GM12878 (cell line): ENCODE results near the gene TMEM120B. TPM values are rescaled to one million over a fixed set of nuclear protein-coding genes. Genes with fewer than 3 reads are reported as not detected.

Source experiments
- CBFB ChIP-seq: IDR thresholded peaks from 2 replicates; pipeline ENCODE4 v1.6.1; 2016; ENCODE audit warnings: antibody characterized with exemption, low read depth
- E2F4 ChIP-seq: IDR thresholded peaks from 2 replicates; pipeline ENCODE4 v1.6.1; 2012; ENCODE audit warnings: low read depth, low read length, improper control_type of control experiment
- GATAD2B ChIP-seq: fragments of 450-650 bp; conservative IDR thresholded peaks from 2 replicates; pipeline ENCODE4 v1.6.1; 2017; ENCODE audit warnings: low read depth, mild to moderate bottlenecking, moderate library complexity
- IRF3 ChIP-seq: fragments of 450-650 bp; IDR thresholded peaks from 2 replicates; pipeline ENCODE4 v1.6.1; 2014; ENCODE audit warnings: mild to moderate bottlenecking
- MLLT1 ChIP-seq: fragments of 450-650 bp; IDR thresholded peaks from 2 replicates; pipeline ENCODE4 v1.6.1; 2016; ENCODE audit warnings: mild to moderate bottlenecking
- MYB ChIP-seq: fragments of 150-350 bp; IDR thresholded peaks from 2 replicates; pipeline ENCODE4 v1.6.1; 2014; ENCODE audit warnings: mild to moderate bottlenecking, low read depth, low read length, borderline replicate concordance
- NR2F1 ChIP-seq: fragments of 450-650 bp; conservative IDR thresholded peaks from 2 replicates; pipeline ENCODE4 v1.6.1; 2017; ENCODE audit warnings: mild to moderate bottlenecking
- REST ChIP-seq: IDR thresholded peaks from 2 replicates; pipeline ENCODE4 v1.6.1; 2012; ENCODE audit warnings: mild to moderate bottlenecking, low read depth, low read length
- SRF ChIP-seq, 2 experiments: IDR thresholded peaks; 2 replicates each; pipeline ENCODE4 v1.6.1; 2011; ENCODE audit warnings: low read depth in 2 of 2, low read length in 2 of 2, mild to moderate bottlenecking in 1 of 2, moderate library complexity in 1 of 2
- SUZ12 ChIP-seq: fragments of 200-600 bp; sonication (generic); IDR thresholded peaks from one replicate; pipeline ENCODE4 v1.6.1; 2018; ENCODE audit warnings: antibody characterized with exemption, mild to moderate bottlenecking; ENCODE audit not compliant: unreplicated experiment
- USF2 ChIP-seq: IDR thresholded peaks from 2 replicates; pipeline ENCODE4 v1.6.1; 2011; ENCODE audit warnings: low read depth, low read length, improper control_type of control experiment, borderline replicate concordance
- ZNF274 ChIP-seq: IDR thresholded peaks from one replicate; pipeline ENCODE4 v1.8.0; 2011; ENCODE audit not compliant: insufficient read length, insufficient read depth
- polyA plus RNA-seq, 11 experiments: library from polyadenylated mRNA; depleted of rRNA in 4 of 11; unstranded in 6 of 11; stranded (reverse) in 5 of 11; fragments of >200 nt; fragmentation: Nextera tagmentation in 4 of 11; fragmentation: Illumina TruSeq in 1 of 11; extraction: Ambion mirVana in 4 of 11; extraction: Trizol in 1 of 11; gene quantifications; 1 replicate in 1 of 11; 2 replicates in 10 of 11; pipeline versions ENCODE4 v1.2.1 to v1.2.3, GENCODE V29; 2011 to 2016; ENCODE audit warnings: inconsistent platforms in 2 of 11, missing spikeins in 2 of 11, low read depth in 1 of 11
- total RNA-seq, 4 experiments: library from RNA; depleted of rRNA in 3 of 4; stranded (reverse); fragments of >200 nt in 3 of 4; fragmentation: Illumina TruSeq in 1 of 4; extraction: Trizol in 1 of 4; gene quantifications; 2 replicates each; pipeline versions ENCODE4 v1.2.1 to v1.2.3, GENCODE V29; 2013 to 2021
- TF ChIP-seq, protein P1 (sequence below): fragments of 450-650 bp; IDR thresholded peaks from 2 replicates; pipeline ENCODE4 v1.6.1; 2016; ENCODE audit warnings: mild to moderate bottlenecking
- TF ChIP-seq, protein P2 (sequence below): fragments of 450-650 bp; IDR thresholded peaks from 2 replicates; pipeline ENCODE4 v1.6.1; 2017; ENCODE audit warnings: mild to moderate bottlenecking, moderate library complexity

TMEM120B gene
- total and polyA plus RNA-seq, 10 of the 15 experiments (the other 5 are each of a cell fraction or from before 2014, with no cell fraction given) = 4.0 to 26.2 (median 9.2) TPM

- TF ChIP-seq REST = no peak
- TF ChIP-seq CBFB = peak; percentile 89
- TF ChIP-seq GATAD2B = no peak
- TF ChIP-seq SRF (IDR thresholded peaks at IDR 0.05; ENCODE audit: low read depth in 2 of 2, low read length in 2 of 2) = peak in 1 of 2 experiments; percentile 39; a peak in 1 of 4 replicates
- TF ChIP-seq, protein P1, sequence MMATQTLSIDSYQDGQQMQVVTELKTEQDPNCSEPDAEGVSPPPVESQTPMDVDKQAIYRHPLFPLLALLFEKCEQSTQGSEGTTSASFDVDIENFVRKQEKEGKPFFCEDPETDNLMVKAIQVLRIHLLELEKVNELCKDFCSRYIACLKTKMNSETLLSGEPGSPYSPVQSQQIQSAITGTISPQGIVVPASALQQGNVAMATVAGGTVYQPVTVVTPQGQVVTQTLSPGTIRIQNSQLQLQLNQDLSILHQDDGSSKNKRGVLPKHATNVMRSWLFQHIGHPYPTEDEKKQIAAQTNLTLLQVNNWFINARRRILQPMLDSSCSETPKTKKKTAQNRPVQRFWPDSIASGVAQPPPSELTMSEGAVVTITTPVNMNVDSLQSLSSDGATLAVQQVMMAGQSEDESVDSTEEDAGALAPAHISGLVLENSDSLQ = peak; percentile 63; the same call in 1 of the 2 replicates
- TF ChIP-seq NR2F1 = no peak
- no peak for TF ChIP-seq IRF3
- TF ChIP-seq USF2 = no peak
- TF ChIP-seq SUZ12 = no peak
- TF ChIP-seq, protein P2, sequence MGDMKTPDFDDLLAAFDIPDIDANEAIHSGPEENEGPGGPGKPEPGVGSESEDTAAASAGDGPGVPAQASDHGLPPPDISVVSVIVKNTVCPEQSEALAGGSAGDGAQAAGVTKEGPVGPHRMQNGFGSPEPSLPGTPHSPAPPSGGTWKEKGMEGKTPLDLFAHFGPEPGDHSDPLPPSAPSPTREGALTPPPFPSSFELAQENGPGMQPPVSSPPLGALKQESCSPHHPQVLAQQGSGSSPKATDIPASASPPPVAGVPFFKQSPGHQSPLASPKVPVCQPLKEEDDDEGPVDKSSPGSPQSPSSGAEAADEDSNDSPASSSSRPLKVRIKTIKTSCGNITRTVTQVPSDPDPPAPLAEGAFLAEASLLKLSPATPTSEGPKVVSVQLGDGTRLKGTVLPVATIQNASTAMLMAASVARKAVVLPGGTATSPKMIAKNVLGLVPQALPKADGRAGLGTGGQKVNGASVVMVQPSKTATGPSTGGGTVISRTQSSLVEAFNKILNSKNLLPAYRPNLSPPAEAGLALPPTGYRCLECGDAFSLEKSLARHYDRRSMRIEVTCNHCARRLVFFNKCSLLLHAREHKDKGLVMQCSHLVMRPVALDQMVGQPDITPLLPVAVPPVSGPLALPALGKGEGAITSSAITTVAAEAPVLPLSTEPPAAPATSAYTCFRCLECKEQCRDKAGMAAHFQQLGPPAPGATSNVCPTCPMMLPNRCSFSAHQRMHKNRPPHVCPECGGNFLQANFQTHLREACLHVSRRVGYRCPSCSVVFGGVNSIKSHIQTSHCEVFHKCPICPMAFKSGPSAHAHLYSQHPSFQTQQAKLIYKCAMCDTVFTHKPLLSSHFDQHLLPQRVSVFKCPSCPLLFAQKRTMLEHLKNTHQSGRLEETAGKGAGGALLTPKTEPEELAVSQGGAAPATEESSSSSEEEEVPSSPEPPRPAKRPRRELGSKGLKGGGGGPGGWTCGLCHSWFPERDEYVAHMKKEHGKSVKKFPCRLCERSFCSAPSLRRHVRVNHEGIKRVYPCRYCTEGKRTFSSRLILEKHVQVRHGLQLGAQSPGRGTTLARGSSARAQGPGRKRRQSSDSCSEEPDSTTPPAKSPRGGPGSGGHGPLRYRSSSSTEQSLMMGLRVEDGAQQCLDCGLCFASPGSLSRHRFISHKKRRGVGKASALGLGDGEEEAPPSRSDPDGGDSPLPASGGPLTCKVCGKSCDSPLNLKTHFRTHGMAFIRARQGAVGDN = peak; percentile 89
- TF ChIP-seq MLLT1 = peak; percentile 99
- TF ChIP-seq E2F4 = 0 out of 2 replicates have a peak, but pooled peaks have one; percentile 20
- no peak for TF ChIP-seq MYB
- TF ChIP-seq ZNF274 = no peak
These were observed 90.5 kb downstream of the TMEM120B start (continued) for GRCh38 chr12:121802843-121803698.
